ENCODE data around the gene SYNGAP1. TPM values are rescaled to one million over a fixed set of nuclear protein-coding genes. Genes with fewer than 3 reads are reported as not detected.

The SYNGAP1 gene
- total RNA-seq, 3 donors from 2014 or later: 18.6 to 23.4 (median 20.2) TPM

DNA sequence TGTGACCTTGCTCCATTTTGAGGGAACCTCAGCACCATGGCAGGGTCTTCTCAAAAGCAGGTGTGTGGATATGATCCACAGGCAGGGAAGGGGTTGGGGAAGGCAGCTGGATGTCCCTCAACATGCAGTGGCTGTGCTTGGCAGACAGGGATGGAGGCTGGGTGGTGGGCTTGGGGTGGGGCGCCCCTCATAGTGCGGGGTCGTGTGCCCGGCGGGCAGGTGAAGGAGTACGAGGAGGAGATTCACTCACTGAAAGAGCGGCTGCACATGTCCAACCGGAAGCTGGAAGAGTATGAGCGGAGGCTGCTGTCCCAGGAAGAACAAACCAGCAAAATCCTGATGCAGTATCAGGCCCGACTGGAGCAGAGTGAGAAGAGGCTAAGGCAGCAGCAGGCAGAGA is 26.5 kb downstream of the SYNGAP1 start:
- Mint-ChIP-seq H3K27me3 (ENCODE audit: low read depth) (no peaks in the 10 kb centered on the region), H3K4me3 (no peak overlapping the region), H3K36me3 (ENCODE audit: insufficient read depth) (peaks cover 17% of the 10 kb centered on the region), H3K9me3 (no peaks in the 10 kb centered on the region), H3K4me1 (ENCODE audit: low read depth) (no peaks in the 10 kb centered on the region)
- no peak for DNase-seq
- ATAC-seq: no peak

DNA sequence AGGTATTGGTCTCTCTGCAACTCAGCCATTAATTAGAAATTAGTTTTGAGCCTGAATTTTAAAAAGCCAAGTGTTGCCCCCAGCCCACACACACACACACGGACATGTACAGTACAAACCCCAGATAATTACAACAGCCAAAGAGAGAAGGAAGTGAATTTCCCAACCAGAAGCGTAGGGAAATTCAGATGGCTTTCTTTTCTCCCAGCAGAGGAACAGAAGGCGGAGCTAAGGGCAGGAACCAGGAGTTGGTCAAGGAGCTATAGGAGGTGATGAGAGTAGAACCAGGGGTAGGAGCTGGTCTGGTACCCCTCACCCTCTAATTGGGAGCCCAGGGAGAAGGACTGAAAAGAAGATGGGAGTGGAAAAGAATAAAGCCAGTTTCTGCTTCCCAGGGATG is 30.6 kb downstream of the SYNGAP1 start:
- Mint-ChIP-seq H3K27me3 (ENCODE audit: low read depth) (no peaks in the 10 kb centered on the region), H3K36me3 (ENCODE audit: insufficient read depth) (peaks cover 8% of the 10 kb centered on the region), H3K9me3 (no peaks in the 10 kb centered on the region), H3K4me1 (ENCODE audit: low read depth) (peaks cover 15% of the 10 kb centered on the region), H3K4me3 (no peak overlapping the region)
- ATAC-seq (no peak), DNase-seq (no peak)

DNA sequence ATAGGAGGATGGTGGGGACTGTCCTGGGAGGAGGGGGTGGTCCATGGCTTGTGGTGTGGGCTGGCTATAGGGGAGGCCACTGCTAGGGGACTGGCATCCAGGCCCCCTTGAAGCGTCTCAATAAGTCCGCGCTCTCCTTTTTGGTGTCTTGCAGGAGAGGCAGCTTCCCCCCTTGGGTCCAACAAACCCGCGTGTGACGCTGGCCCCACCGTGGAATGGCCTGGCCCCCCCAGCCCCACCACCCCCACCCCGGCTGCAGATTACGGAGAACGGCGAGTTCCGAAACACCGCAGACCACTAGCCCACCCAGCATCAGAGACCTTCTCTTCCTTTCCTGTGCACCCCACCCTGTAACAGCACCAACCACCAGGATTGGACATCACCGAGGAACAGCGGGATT is 31.7 kb downstream of the SYNGAP1 start:
- DNase-seq: no peak
- no peaks in the 10 kb centered on the region for H3K27me3 Mint-ChIP-seq (ENCODE audit: low read depth)
- no peaks in the 10 kb centered on the region for H3K9me3 Mint-ChIP-seq
- ATAC-seq: no peak
- no peak overlapping the region for H3K4me3 Mint-ChIP-seq
- H3K4me1 Mint-ChIP-seq (ENCODE audit: low read depth): peaks cover 17% of the 10 kb centered on the region
- peaks cover 12% of the 10 kb centered on the region for H3K36me3 Mint-ChIP-seq (ENCODE audit: insufficient read depth)

DNA sequence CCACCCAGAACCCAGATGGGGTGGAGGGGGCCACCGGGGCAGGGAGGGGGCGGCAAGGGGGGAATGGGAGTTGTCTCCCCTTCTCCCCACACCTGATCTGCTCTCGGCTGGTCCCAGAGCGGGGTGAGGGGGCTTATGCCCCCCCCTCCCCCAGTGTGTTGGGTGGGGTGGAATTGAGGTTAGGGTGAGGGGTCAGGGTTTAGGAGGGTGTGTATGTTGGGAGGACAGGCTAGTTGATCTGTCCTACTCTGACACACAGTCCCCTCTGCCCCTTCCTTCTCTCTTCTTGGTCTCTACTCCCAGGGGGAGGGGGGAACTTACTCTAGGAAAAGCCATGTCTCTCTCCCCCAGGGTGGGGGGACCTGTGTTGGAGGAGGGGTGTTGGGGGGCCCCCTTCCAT is 32.6 kb downstream of the SYNGAP1 start:
- ATAC-seq (no peak), DNase-seq (no peak)
- H3K9me3 Mint-ChIP-seq: no peaks in the 10 kb centered on the region
- H3K4me3 Mint-ChIP-seq: no peak overlapping the region
- peaks cover 24% of the 10 kb centered on the region for H3K4me1 Mint-ChIP-seq (ENCODE audit: low read depth)
- H3K27me3 Mint-ChIP-seq (ENCODE audit: low read depth): no peaks in the 10 kb centered on the region
- H3K36me3 Mint-ChIP-seq (ENCODE audit: insufficient read depth): peaks cover 18% of the 10 kb centered on the region

DNA sequence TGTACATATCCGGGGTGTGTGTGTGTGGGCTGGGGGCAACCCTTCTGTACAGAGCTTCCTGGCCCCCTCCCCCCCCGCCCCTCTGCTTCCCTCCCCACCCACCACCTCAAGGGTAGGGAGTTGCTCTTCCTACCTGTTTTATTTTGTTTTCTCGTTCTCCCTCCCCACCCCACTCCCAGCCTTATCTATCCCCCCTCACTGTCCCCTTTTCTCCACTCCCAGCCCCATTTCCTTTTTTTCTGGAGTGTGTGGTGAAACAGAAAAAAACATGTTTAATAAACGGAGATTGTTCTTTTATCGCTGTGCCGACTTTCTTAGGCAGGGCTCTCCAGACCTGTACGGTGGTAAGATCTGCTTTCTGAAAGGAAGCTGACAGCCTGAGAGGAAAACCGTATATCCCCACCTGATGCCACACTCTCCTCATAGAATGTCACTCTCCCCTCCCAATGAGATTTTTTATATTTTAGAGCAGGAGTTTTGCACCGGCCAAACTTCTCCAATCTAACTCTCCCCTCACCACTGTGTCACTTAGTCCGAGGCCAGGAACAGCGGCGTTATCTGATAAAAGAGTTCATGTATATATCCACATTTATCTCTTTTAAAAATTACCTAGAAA is 33.6 kb downstream of the SYNGAP1 start:
- peaks cover 25% of the 10 kb centered on the region for H3K4me1 Mint-ChIP-seq (ENCODE audit: low read depth)
- H3K27me3 Mint-ChIP-seq (ENCODE audit: low read depth): no peaks in the 10 kb centered on the region
- no peak for ATAC-seq
- peak overlapping the region; percentile 88 for H3K4me3 Mint-ChIP-seq
- no peak for DNase-seq
- H3K9me3 Mint-ChIP-seq: no peaks in the 10 kb centered on the region
- peaks cover 18% of the 10 kb centered on the region for H3K36me3 Mint-ChIP-seq (ENCODE audit: insufficient read depth)

DNA sequence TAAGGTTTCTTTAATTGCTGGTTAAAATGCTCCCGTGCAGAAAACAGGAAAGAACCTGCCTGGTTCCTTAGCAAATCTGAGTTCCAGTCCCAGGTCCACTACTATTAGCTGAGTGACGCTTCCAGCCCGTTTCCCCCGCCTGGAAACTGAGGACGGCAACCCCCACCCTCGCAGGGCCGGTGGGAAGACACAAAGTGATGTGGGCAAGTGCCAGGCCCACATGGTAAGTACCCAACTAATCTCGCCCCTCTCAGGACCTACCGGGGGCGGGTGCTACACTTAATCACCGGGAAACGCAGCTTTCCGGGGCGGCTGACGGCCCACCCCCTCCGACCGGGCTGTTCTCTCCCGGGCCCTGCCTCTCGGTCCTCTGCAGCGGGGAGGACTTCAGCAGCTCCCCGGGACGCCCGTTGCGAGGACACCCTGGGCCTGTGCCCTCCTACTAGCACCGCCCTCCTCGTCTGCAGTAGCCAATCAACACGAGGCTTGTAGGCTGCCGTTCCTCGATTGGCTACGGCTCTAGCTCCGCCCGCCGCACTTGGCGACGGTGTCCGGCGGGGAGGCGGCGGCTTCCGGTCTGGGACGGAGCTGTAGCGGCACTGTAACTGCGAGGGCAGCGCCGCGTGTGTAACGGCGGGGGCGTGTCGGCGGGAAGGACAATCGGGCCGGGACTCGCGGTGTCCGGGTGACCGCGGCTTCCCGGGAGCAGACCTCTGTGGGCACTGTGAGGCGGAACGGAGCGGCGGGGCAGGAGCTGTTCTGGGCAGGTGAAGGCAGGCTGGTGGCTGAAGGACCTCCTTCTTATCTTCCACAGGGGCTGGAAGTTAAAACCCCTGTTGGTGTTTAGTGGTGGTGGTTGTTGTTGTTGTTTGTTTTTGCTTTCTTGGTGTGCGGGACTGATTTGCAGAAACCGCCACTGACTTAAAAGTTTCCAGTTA is 34.4 kb downstream of the SYNGAP1 start, which contains the start of gene ZBTB9:
Gene ZBTB9, plus strand, starts transcription at position 568 of the 938 bp plus-strand sequence. CDS start 525 bp downstream, outside the sequence.
- H3K36me3 Mint-ChIP-seq (ENCODE audit: insufficient read depth): peaks cover 14% of the 10 kb centered on the region
- no peaks in the 10 kb centered on the region for H3K27me3 Mint-ChIP-seq (ENCODE audit: low read depth)
- H3K4me1 Mint-ChIP-seq (ENCODE audit: low read depth): peaks cover 25% of the 10 kb centered on the region
- ATAC-seq (peak; percentile 99), DNase-seq (peak; percentile 90)
- peak within 1 kb of the TSS; percentile 88 for H3K4me3 Mint-ChIP-seq
- H3K9me3 Mint-ChIP-seq: no peaks in the 10 kb centered on the region

DNA sequence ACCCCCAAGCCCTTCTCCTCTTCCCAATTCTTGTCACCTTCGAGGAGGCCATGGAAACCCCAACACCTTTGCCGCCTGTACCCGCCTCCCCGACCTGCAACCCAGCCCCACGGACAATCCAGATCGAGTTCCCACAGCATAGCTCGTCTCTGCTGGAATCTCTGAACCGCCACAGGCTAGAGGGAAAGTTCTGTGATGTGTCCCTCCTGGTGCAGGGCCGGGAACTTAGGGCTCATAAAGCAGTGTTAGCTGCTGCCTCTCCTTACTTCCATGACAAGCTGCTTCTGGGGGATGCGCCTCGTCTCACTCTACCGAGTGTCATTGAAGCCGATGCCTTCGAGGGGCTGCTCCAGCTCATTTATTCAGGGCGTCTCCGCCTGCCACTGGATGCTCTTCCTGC is 35.2 kb downstream of the SYNGAP1 start:
- no peak for DNase-seq
- Mint-ChIP-seq H3K27me3 (ENCODE audit: low read depth) (no peaks in the 10 kb centered on the region), H3K9me3 (no peaks in the 10 kb centered on the region), H3K36me3 (ENCODE audit: insufficient read depth) (peaks cover 14% of the 10 kb centered on the region), H3K4me1 (ENCODE audit: low read depth) (peaks cover 25% of the 10 kb centered on the region), H3K4me3 (peak overlapping the region; percentile 88)
- no peak for ATAC-seq

DNA sequence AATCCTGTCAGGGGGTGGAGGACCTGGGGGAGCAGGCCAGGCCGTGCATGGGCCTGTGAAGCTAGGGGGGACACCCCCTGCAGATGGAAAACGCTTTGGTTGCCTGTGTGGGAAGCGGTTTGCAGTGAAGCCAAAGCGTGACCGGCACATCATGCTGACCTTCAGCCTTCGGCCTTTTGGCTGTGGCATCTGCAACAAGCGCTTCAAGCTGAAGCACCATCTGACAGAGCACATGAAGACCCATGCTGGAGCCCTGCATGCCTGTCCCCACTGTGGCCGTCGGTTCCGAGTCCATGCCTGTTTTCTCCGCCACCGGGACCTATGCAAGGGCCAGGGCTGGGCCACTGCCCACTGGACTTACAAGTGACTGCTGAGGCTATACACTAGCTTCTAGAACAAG is 36.3 kb downstream of the SYNGAP1 start:
- Mint-ChIP-seq H3K4me1 (ENCODE audit: low read depth) (peaks cover 25% of the 10 kb centered on the region), H3K27me3 (ENCODE audit: low read depth) (no peaks in the 10 kb centered on the region), H3K9me3 (no peaks in the 10 kb centered on the region), H3K4me3 (peak overlapping the region; percentile 21), H3K36me3 (ENCODE audit: insufficient read depth) (peaks cover 14% of the 10 kb centered on the region)
- ATAC-seq (no peak), DNase-seq (no peak)

DNA sequence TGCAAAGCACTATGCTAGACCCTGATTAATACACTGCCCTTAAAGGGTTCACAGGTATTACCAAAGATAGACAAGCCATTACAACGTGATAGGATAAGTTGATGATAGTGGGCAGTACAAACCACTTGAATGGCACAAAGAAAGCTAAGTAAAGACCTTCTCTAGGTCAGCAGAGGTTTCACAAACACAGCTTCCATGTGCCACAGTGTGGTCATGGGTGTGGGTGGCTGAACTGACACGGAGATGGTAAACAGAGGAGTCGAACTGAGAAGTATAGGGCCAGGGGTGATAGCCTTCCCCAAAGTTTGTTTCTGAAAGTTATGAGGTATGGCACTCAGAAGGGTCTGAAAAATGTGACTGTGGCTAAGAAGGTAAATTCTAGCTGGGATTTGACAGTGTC is 38.8 kb downstream of the SYNGAP1 start:
- Mint-ChIP-seq H3K9me3 (no peaks in the 10 kb centered on the region), H3K4me1 (ENCODE audit: low read depth) (peaks cover 19% of the 10 kb centered on the region), H3K27me3 (ENCODE audit: low read depth) (peaks cover under 1% of the 10 kb centered on the region), H3K4me3 (no peak overlapping the region), H3K36me3 (ENCODE audit: insufficient read depth) (peaks cover 14% of the 10 kb centered on the region)
- ATAC-seq (no peak), DNase-seq (no peak)

DNA sequence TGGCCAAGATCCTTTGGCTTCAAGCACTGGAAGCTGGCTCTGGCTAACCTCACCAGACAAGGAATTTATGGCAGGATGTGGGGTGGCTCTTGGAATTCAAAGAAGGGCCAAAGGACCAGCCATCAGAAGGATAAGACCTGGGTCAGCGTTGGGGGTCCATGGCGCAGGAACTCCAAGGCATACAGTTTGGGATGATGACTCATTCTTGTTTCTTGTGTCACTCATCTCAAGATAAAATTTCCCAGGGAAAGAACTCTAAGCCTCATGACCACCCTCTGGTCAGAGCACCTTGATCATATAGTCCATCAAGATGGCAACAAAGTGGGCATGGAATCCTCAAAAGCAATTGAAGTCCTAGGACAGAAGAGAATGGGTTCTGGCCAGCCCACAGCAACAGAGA is 39.4 kb downstream of the SYNGAP1 start:
- H3K4me3 Mint-ChIP-seq: no peak overlapping the region
- DNase-seq (no peak), ATAC-seq (no peak)
- H3K9me3 Mint-ChIP-seq: no peaks in the 10 kb centered on the region
- peaks cover 2% of the 10 kb centered on the region for H3K27me3 Mint-ChIP-seq (ENCODE audit: low read depth)
- peaks cover 14% of the 10 kb centered on the region for H3K36me3 Mint-ChIP-seq (ENCODE audit: insufficient read depth)
- peaks cover 16% of the 10 kb centered on the region for H3K4me1 Mint-ChIP-seq (ENCODE audit: low read depth)

DNA sequence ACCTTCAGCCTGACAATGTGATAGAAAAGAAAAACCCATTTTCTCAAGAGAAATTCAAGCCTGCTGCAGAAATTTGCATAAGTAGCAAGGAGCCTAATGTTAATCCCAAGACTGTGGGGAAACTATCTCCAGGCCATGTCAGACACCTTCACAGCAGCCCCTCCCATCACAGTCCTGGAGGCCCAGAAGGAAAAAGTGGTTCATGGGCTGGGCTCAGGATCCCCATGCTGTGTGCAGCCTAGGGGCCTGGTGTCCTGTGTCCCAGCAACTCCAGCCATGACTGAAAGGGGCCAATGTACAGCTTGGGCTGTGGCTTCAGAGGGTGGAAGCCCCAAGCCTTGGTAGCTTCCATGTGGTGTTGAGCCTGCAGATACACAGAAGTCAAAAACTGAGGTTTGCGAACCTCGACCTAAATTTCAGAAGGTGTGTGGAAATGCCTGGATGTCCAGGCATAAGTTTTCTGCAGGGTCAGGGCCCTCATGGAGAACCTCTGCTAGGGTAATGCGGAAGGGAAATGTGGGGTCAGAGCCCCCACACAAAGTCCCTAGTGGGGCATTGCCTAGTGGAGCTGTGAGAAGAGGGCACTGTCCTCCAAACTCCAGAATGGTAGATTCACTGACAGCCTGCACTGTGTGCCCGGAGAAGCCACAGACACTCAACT is 46.3 kb downstream of the SYNGAP1 start:
- no peaks in the 10 kb centered on the region for H3K4me1 Mint-ChIP-seq (ENCODE audit: low read depth)
- no peak overlapping the region for H3K4me3 Mint-ChIP-seq
- H3K9me3 Mint-ChIP-seq: no peaks in the 10 kb centered on the region
- ATAC-seq (no peak), DNase-seq (no peak)
- H3K36me3 Mint-ChIP-seq (ENCODE audit: insufficient read depth): no peaks in the 10 kb centered on the region
- H3K27me3 Mint-ChIP-seq (ENCODE audit: low read depth): peaks cover 2% of the 10 kb centered on the region

DNA sequence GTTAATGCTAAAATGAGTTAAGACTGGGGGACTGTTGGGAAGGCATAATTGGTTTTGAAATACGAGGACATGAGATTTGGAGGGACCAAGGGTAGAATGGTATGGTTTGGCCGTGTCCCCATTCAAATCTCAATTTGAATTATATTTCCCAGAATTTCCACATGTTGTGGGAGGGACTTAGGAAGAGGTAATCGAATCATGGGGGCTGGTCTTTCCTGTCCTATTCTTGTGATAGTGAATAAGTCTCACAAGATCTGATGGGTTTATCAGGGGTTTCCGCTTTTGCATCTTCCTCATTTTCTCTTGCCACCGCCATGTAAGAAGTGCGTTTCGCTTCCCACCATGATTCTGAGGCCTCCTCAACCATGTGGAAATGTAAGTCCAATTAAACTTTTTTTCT is 47.2 kb downstream of the SYNGAP1 start:
- Mint-ChIP-seq H3K4me3 (no peak overlapping the region), H3K4me1 (ENCODE audit: low read depth) (no peaks in the 10 kb centered on the region), H3K36me3 (ENCODE audit: insufficient read depth) (no peaks in the 10 kb centered on the region), H3K27me3 (ENCODE audit: low read depth) (peaks cover 2% of the 10 kb centered on the region), H3K9me3 (no peaks in the 10 kb centered on the region)
- no peak for ATAC-seq
- no peak for DNase-seq

DNA sequence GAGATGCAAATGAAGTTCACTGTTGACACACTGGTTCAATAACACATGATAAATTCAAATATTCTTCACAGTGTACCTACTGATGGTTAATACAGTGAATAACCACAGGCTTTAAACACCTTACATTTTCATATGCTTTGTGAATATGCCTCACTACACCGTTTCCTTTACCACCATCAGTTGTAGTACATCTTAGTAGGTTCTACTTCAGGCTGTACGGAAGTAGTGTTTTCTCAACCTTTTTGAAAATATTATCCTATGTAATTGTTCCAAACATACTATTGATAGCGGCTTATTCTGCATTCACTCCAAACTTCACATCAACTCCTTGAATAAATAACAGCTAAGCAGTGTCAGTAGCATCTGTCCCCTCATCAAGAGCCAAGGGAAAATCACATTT is 49.8 kb downstream of the SYNGAP1 start:
- Mint-ChIP-seq H3K9me3 (no peaks in the 10 kb centered on the region), H3K4me1 (ENCODE audit: low read depth) (no peaks in the 10 kb centered on the region), H3K36me3 (ENCODE audit: insufficient read depth) (no peaks in the 10 kb centered on the region), H3K27me3 (ENCODE audit: low read depth) (no peaks in the 10 kb centered on the region), H3K4me3 (no peak overlapping the region)
- DNase-seq: no peak
- no peak for ATAC-seq

DNA sequence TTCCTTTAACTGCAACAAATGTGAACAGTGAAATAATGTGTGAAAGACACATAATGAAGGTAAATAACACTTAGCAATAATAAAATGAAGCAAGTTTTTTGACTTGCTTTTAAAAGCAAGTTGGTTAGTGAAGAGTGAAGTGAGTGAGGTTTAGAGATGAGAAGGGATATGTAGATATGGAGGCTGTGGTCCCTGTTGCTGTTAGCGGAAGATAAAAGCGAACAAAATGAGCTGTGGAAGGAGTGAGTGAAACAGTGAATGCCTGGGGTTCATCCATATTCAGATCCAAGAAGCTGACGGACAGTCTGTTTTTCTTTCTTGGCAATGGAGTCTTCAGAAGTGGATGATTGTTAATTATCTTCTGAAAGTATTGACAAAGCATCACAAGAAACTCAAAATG is 58.0 kb downstream of the SYNGAP1 start:
- DNase-seq (no peak), ATAC-seq (no peak)
- no peaks in the 10 kb centered on the region for H3K9me3 Mint-ChIP-seq
- no peaks in the 10 kb centered on the region for H3K4me1 Mint-ChIP-seq (ENCODE audit: low read depth)
- no peaks in the 10 kb centered on the region for H3K36me3 Mint-ChIP-seq (ENCODE audit: insufficient read depth)
- H3K4me3 Mint-ChIP-seq: no peak overlapping the region
- H3K27me3 Mint-ChIP-seq (ENCODE audit: low read depth): peaks cover 6% of the 10 kb centered on the region

Data from activated T-cell treated with anti-CD3 and anti-CD28 coated beads, Interleukin-2, amount 50 U/mL, for 4 hours (primary cell).